Endothelial cell (in vitro differentiated cells): Measurements from ENCODE around the gene CCT5. TPM values are rescaled to one million over a fixed set of nuclear protein-coding genes. Genes with fewer than 3 reads are reported as not detected.

Experiments used
- DNase-seq: peaks from one replicate; pipeline ENCODE4 v3.0.0; 2021; ENCODE audit warnings: low spot score
- H3K27ac Mint-ChIP-seq: one replicate; pipeline ENCODE4 v1.8.0; 2021; ENCODE audit warnings: mixed read lengths, inconsistent platforms; ENCODE audit not compliant: unreplicated experiment
- H3K27me3 Mint-ChIP-seq: one replicate; pipeline ENCODE4 v1.8.0; 2021; ENCODE audit warnings: mild to moderate bottlenecking, moderate library complexity, mixed read lengths, inconsistent platforms; ENCODE audit not compliant: unreplicated experiment
- H3K36me3 Mint-ChIP-seq: one replicate; pipeline ENCODE4 v1.8.0; 2021; ENCODE audit warnings: mild to moderate bottlenecking, low read depth, mixed read lengths, inconsistent platforms; ENCODE audit not compliant: unreplicated experiment
- H3K4me1 Mint-ChIP-seq: one replicate; pipeline ENCODE4 v1.8.0; 2021; ENCODE audit warnings: mild to moderate bottlenecking, mixed read lengths, inconsistent platforms; ENCODE audit not compliant: unreplicated experiment
- H3K4me3 Mint-ChIP-seq: one replicate; pipeline ENCODE4 v1.8.0; 2021; ENCODE audit warnings: mild to moderate bottlenecking, mixed read lengths, inconsistent platforms; ENCODE audit not compliant: unreplicated experiment
- H3K9me3 Mint-ChIP-seq: one replicate; pipeline ENCODE4 v1.8.0; 2021; ENCODE audit warnings: mixed read lengths, inconsistent platforms; ENCODE audit not compliant: unreplicated experiment
- total RNA-seq: library from RNA; stranded (reverse); fragmentation: NEBNext Ultra II Directional; extraction: Animal tissue kit (Norgen Biotek cat#: 25700); gene quantifications from one replicate; pipeline ENCODE4 v1.2.1, GENCODE V29; 2021; ENCODE audit not compliant: unreplicated experiment
- TF ChIP-seq, protein P1 (sequence below): fragments of 200-600 bp; sonication (generic); IDR thresholded peaks from one replicate; pipeline ENCODE4 v1.5.0; 2021; ENCODE audit warnings: antibody characterized with exemption; ENCODE audit not compliant: unreplicated experiment

Gene CCT5
- total RNA-seq, 1 donor from 2014 or later: 244 TPM

DNA sequence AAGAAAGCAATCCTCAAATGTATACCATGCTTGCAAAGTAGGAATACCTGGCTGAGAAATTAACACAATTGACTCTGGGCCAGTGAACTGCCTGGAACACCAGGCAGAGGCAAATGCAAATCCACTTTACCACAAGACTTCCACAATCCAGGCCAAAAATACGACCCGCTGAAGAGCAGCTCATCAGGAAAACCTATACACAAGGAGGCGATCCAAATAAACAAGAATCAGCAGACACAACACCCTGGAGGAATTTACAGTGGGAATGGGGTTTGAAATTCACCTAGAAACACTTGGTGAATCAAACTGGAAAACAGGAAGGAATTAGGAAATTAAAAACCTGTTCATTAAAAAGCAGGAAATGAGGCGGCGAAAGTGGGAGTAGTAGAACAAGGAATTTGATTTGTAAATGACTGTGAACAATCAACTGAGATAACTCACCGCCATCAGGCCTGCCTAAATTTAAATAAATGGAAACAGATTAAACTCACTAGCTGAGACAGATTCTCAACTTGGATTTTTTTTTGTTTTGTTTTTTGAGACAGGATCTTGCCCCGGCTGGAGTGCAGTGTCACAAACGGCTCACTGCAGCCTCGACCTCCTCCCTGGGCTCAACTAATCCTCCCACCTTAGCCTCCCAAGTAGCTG lies 41.7 kb downstream of the CCT5 start:
- Mint-ChIP-seq H3K4me1 (peaks cover 12% of the 10 kb centered on the region), H3K27me3 (peaks cover 7% of the 10 kb centered on the region), H3K27ac (no peak overlapping the region), H3K36me3 (peaks cover 17% of the 10 kb centered on the region), H3K9me3 (no peaks in the 10 kb centered on the region), H3K4me3 (no peak overlapping the region)
- TF ChIP-seq, protein P1, sequence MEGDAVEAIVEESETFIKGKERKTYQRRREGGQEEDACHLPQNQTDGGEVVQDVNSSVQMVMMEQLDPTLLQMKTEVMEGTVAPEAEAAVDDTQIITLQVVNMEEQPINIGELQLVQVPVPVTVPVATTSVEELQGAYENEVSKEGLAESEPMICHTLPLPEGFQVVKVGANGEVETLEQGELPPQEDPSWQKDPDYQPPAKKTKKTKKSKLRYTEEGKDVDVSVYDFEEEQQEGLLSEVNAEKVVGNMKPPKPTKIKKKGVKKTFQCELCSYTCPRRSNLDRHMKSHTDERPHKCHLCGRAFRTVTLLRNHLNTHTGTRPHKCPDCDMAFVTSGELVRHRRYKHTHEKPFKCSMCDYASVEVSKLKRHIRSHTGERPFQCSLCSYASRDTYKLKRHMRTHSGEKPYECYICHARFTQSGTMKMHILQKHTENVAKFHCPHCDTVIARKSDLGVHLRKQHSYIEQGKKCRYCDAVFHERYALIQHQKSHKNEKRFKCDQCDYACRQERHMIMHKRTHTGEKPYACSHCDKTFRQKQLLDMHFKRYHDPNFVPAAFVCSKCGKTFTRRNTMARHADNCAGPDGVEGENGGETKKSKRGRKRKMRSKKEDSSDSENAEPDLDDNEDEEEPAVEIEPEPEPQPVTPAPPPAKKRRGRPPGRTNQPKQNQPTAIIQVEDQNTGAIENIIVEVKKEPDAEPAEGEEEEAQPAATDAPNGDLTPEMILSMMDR: no peak
- DNase-seq: no peak

GRCh38 chr5:10293907-10294662 lies 44.0 kb downstream of the CCT5 start:
- Mint-ChIP-seq H3K27ac (no peak overlapping the region), H3K27me3 (peaks cover 7% of the 10 kb centered on the region), H3K4me3 (no peak overlapping the region), H3K4me1 (peaks cover 12% of the 10 kb centered on the region), H3K36me3 (peaks cover 13% of the 10 kb centered on the region), H3K9me3 (no peaks in the 10 kb centered on the region)
- DNase-seq: no peak
- TF ChIP-seq, protein P1: no peak

DNA sequence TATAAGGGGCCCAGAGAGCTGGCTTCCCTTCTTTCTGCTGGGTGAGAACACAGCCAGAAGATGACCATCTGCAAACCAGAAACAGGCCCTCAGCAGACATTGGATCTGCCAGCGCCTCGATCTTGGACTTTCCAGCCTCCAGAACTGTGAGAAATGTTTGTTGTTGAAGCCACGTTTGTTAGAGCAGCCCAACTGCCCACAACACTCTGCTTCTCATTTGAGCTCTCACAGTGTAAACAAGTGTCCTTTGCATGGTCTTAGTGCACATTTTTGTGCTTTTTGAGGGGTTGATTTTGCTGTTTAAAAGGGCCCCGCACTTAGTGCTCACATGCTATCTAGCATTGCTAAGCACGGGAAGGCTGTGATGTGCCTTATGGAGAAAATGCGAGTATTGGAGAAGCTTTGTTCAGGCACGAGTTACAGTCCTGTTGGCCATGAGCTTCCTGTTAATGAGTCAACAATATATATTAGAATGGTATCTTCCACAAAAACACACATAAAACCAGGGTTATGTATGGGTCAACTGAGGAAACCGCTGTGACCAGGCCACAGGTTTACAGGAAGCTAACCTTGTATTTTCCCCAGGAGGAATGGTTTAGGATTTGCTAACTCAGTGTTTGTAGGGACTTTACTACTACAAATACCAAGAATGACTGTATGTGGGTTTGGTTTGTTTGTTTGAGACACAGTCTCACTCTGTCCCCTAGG lies 45.7 kb downstream of the CCT5 start:
- no peak overlapping the region for H3K27ac Mint-ChIP-seq
- H3K4me3 Mint-ChIP-seq: no peak overlapping the region
- H3K4me1 Mint-ChIP-seq: peaks cover 8% of the 10 kb centered on the region
- TF ChIP-seq, protein P1: no peak
- DNase-seq: no peak
- H3K36me3 Mint-ChIP-seq: peaks cover 20% of the 10 kb centered on the region
- peaks cover 5% of the 10 kb centered on the region for H3K27me3 Mint-ChIP-seq
- H3K9me3 Mint-ChIP-seq: no peaks in the 10 kb centered on the region

DNA sequence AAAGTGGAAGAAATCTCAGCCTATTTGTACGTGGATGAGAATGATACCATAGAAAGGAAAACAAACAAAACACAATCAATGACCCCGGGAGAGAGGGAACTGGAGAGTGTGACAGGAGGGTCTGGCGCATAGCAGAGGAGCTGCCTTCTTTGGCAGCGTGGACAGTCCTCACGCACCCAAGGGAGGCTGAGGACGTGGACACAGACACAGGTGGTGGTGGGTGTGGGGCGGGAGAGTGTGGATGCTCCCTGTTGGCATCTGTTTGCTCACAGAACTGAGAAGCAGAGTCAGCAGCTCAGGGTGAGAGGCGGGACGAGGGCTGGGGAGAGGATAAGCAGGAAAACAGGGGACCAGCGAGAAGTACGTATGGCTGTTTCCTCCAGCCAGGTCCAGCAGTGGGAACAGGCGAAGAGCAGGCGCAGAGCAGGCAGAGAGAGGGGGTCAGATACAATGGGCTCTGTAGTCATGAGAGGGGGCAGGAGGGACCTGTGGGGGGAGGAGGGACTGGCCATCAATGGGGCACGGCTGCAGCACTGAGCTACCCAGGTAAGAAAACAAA lies 47.6 kb downstream of the CCT5 start:
- no peak overlapping the region for H3K27ac Mint-ChIP-seq
- TF ChIP-seq, protein P1: no peak
- no peak for DNase-seq
- H3K36me3 Mint-ChIP-seq: peaks cover 17% of the 10 kb centered on the region
- peaks cover 5% of the 10 kb centered on the region for H3K27me3 Mint-ChIP-seq
- peaks cover 2% of the 10 kb centered on the region for H3K4me1 Mint-ChIP-seq
- no peaks in the 10 kb centered on the region for H3K9me3 Mint-ChIP-seq
- no peak overlapping the region for H3K4me3 Mint-ChIP-seq
